ENCODE results near the gene RAP1B. TPM values are rescaled to one million over a fixed set of nuclear protein-coding genes. Genes with fewer than 3 reads are reported as not detected.

RAP1B gene
- total and polyA plus RNA-seq, 2 donors (not counting 3 experiments of a cell fraction or from before 2014, with no cell fraction given), result 147 to 174 TPM

DNA sequence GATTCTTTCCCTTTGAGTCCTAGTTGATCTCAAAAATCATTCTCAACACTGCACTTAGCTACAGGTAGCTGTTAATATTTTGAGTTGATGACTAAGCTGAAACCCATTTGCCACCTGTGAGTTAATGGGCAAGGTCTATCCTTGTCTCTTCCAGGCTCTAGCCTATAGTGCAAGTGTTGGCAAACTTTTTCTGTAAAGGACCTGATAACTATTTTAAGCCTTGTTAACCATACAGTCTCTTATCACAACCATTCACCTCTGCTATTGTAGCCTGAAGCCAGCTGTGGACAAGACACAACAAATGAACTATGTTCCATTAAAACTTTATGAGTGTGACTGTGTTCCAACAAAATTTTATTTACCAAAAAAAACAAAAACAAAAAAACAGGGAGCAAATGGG is 19.4 kb downstream of the RAP1B start:
- Histone ChIP-seq H4K20me1 (replicated peaks; ENCODE audit: control insufficient read depth, extremely low read depth, insufficient read depth, low read length) (peaks cover 7% of the 10 kb centered on the region), H3K9me3 (replicated peaks; ENCODE audit: control insufficient read depth, insufficient read depth, low read length) (no peaks in the 10 kb centered on the region), H3K4me3 (replicated peaks in 1 of 3; ENCODE audit: insufficient read depth in 1 of 3, low read depth in 1 of 3, low read length in 3 of 3) (no peak overlapping the region), H3K4me1 (ENCODE audit: control insufficient read depth, extremely low read depth, insufficient read depth, low read length) (peaks cover 13% of the 10 kb centered on the region), H3K9me1 (replicated peaks; ENCODE audit: control insufficient read depth, extremely low read depth, insufficient read depth, low read length) (no peaks in the 10 kb centered on the region), H3K4me2 (ENCODE audit: insufficient read depth, low read length) (no peak overlapping the region), H3K79me2 (ENCODE audit: control insufficient read depth, insufficient read depth, low read length) (peaks cover 100% of the 10 kb centered on the region), H3K9ac (replicated peaks; ENCODE audit: extremely low read depth, insufficient read depth, low read length) (no peak overlapping the region), H3K36me3 (ENCODE audit: control insufficient read depth in 2 of 2, extremely low read depth in 1 of 2, insufficient read depth in 2 of 2, low read length in 2 of 2) (peaks cover 3 to 7% of the 10 kb centered on the region in 2 experiments), H2AFZ (ENCODE audit: low read depth, low read length) (no peak overlapping the region), H3K27me3 (ENCODE audit: control insufficient read depth in 2 of 2, insufficient read depth in 2 of 2, low read length in 2 of 2) (no peaks in the 10 kb centered on the region), H3K27ac (ENCODE audit: insufficient read depth, low read depth, low read length) (no peak overlapping the region)
- dilution Hi-C loops (cut with MboI; ENCODE audit: extremely low pct_ligation_motif_present, low sequenced_read_pairs), result no loop called here
- TF ChIP-seq, protein P1, sequence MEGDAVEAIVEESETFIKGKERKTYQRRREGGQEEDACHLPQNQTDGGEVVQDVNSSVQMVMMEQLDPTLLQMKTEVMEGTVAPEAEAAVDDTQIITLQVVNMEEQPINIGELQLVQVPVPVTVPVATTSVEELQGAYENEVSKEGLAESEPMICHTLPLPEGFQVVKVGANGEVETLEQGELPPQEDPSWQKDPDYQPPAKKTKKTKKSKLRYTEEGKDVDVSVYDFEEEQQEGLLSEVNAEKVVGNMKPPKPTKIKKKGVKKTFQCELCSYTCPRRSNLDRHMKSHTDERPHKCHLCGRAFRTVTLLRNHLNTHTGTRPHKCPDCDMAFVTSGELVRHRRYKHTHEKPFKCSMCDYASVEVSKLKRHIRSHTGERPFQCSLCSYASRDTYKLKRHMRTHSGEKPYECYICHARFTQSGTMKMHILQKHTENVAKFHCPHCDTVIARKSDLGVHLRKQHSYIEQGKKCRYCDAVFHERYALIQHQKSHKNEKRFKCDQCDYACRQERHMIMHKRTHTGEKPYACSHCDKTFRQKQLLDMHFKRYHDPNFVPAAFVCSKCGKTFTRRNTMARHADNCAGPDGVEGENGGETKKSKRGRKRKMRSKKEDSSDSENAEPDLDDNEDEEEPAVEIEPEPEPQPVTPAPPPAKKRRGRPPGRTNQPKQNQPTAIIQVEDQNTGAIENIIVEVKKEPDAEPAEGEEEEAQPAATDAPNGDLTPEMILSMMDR (IDR thresholded peaks at IDR 0.05; ENCODE audit: extremely low read depth in 1 of 2, insufficient read depth in 1 of 2, low read depth in 1 of 2, low read length in 2 of 2), result no peak
- TF ChIP-seq MAX (IDR thresholded peaks at IDR 0.05; ENCODE audit: insufficient read depth, insufficient read length) (no peak), EZH2 (IDR thresholded peaks at IDR 0.05; ENCODE audit: borderline replicate concordance, low read depth, low read length, severe bottlenecking) (no peak), GATA2 (IDR thresholded peaks at IDR 0.05; ENCODE audit: insufficient read depth, insufficient read length, low read depth, low read length) (no peak), POLR2AphosphoS5 (IDR thresholded peaks at IDR 0.05; ENCODE audit: insufficient read depth, low read depth, low read length) (no peak), POLR2A (IDR thresholded peaks at IDR 0.05; ENCODE audit: low read depth, low read length) (no peak), JUN (IDR thresholded peaks at IDR 0.05; ENCODE audit: borderline replicate concordance, insufficient read depth, insufficient read length, low read depth) (no peak), MYC (IDR thresholded peaks at IDR 0.05; ENCODE audit: low read depth, low read length) (no peak), FOS (IDR thresholded peaks at IDR 0.05; ENCODE audit: borderline replicate concordance, insufficient read depth, low read length) (no peak)
- intact Hi-C loops (cut with micrococcal nuclease), result no loop called here
- BruUV-seq (replicated peaks), result no TSS peak
- no peak for DNase-seq (ENCODE audit: low read depth, low spot score)
- ChIA-PET CTCF (no interaction called here), POLR2A (no interaction called here)
- no peak for FAIRE-seq
